NB4 (cell line): Measurements from ENCODE around the gene DMGDH.

Experiments used
- CTCF ChIP-seq: IDR thresholded peaks from one replicate; pipeline ENCODE4 v1.5.1; 2012; ENCODE audit warnings: low read depth, low read length
- MAX ChIP-seq: IDR thresholded peaks from 2 replicates; pipeline ENCODE4 v1.6.1; 2011; ENCODE audit warnings: low read depth, low read length

GRCh38 chr5:78964889-78965288 lies 104.6 kb downstream of the DMGDH start:
- TF ChIP-seq CTCF: no peak
- TF ChIP-seq MAX: no peak
